ENCODE results near the gene ANGPTL8.

DNA sequence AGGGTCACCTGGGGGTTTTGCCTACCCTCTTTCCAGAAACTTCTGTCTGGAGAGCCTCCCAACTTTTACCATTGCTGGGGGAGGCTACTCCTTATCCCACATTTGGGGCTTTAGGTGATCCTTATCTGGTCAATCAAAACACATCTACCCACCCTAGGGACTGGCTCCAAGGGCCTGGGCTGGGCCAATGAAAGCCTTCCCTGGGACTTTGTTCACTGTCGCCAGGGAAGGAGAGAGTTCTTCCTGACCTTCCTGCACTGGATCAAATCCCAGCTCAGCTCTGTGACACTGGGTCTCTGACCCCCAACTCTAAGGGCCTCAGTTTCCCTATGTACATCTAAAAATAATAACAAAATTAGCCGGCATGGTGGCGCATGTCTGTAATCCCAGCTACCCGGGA, 11.8 kb downstream of the ANGPTL8 start:
- TF ChIP-seq, protein P1, sequence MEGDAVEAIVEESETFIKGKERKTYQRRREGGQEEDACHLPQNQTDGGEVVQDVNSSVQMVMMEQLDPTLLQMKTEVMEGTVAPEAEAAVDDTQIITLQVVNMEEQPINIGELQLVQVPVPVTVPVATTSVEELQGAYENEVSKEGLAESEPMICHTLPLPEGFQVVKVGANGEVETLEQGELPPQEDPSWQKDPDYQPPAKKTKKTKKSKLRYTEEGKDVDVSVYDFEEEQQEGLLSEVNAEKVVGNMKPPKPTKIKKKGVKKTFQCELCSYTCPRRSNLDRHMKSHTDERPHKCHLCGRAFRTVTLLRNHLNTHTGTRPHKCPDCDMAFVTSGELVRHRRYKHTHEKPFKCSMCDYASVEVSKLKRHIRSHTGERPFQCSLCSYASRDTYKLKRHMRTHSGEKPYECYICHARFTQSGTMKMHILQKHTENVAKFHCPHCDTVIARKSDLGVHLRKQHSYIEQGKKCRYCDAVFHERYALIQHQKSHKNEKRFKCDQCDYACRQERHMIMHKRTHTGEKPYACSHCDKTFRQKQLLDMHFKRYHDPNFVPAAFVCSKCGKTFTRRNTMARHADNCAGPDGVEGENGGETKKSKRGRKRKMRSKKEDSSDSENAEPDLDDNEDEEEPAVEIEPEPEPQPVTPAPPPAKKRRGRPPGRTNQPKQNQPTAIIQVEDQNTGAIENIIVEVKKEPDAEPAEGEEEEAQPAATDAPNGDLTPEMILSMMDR (IDR thresholded peaks at IDR 0.05; ENCODE audit: extremely low read depth in 1 of 2, insufficient read depth in 1 of 2, low read depth in 1 of 2, low read length in 2 of 2): no peak
- TF ChIP-seq EZH2 (IDR thresholded peaks at IDR 0.05; ENCODE audit: borderline replicate concordance, low read depth, low read length, severe bottlenecking): no peak
- no peak for TF ChIP-seq POLR2A (IDR thresholded peaks at IDR 0.05; ENCODE audit: low read depth, low read length)
- no peak for TF ChIP-seq POLR2AphosphoS5 (IDR thresholded peaks at IDR 0.05; ENCODE audit: insufficient read depth, low read depth, low read length)
- no peak for TF ChIP-seq MAX (IDR thresholded peaks at IDR 0.05; ENCODE audit: insufficient read depth, insufficient read length)
- no peak for TF ChIP-seq MYC (IDR thresholded peaks at IDR 0.05; ENCODE audit: low read depth, low read length)
